Measurements from ENCODE around the gene ZNF524.

The ZNF524 gene

GRCh38 chr19:55606471-55606787, 6.3 kb downstream of the ZNF524 start:
- no peak for TF ChIP-seq CTCF (IDR thresholded peaks at IDR 0.05; ENCODE audit: borderline replicate concordance, extremely low read depth, low read length, poor library complexity, severe bottlenecking)
- TF ChIP-seq EZH2 (IDR thresholded peaks at IDR 0.05; ENCODE audit: borderline replicate concordance, low read depth, low read length, severe bottlenecking): no peak
- Histone ChIP-seq H3K27ac (ENCODE audit: low read length) (peak overlapping the region; percentile 94), H4K20me1 (ENCODE audit: insufficient read depth, low read length) (peaks cover 22% of the 10 kb centered on the region), H3K4me1 (ENCODE audit: insufficient read depth, low read length) (peaks cover 47% of the 10 kb centered on the region), H3K79me2 (ENCODE audit: insufficient read depth, low read length) (peaks cover 56% of the 10 kb centered on the region), H2AFZ (ENCODE audit: low read depth, low read length) (peak overlapping the region; percentile 58; the same call in 1 of the 2 replicates), H3K4me3 (ENCODE audit: low read depth in 1 of 2, low read length in 2 of 2) (peak overlapping the region; percentile 63 to 83; a peak in 3 of 4 replicates), H3K27me3 (ENCODE audit: insufficient read depth, low read length, poor library complexity) (no peaks in the 10 kb centered on the region), H3K9me3 (ENCODE audit: insufficient read depth, low read length, severe bottlenecking) (no peaks in the 10 kb centered on the region), H3K4me2 (ENCODE audit: insufficient read depth, low read length) (peak overlapping the region; percentile 95), H3K36me3 (ENCODE audit: insufficient read depth, low read length) (peaks cover 23% of the 10 kb centered on the region), H3K9ac (ENCODE audit: low read depth, low read length) (peak overlapping the region; percentile 95)
- ATAC-seq (ENCODE audit: insufficient read depth, low read depth) (no peak), DNase-seq (no peak)

GRCh38 chr19:55606817-55607216, 6.7 kb downstream of the ZNF524 start:
- H3K9ac ChIP-seq (ENCODE audit: low read depth, low read length): peak overlapping the region; percentile 95
- peak overlapping the region in 1 of 2 experiments; percentile 83; a peak in 2 of 4 replicates for H3K4me3 ChIP-seq (ENCODE audit: low read depth in 1 of 2, low read length in 2 of 2)

GRCh38 chr19:55609326-55609725, 9.2 kb downstream of the ZNF524 start:
- peaks cover 39% of the 10 kb centered on the region for H3K36me3 ChIP-seq (ENCODE audit: insufficient read depth, low read length)
- H4K20me1 ChIP-seq (ENCODE audit: insufficient read depth, low read length): peaks cover 34% of the 10 kb centered on the region
- ATAC-seq (ENCODE audit: insufficient read depth, low read depth): no peak
- no peak overlapping the region for H3K9ac ChIP-seq (ENCODE audit: low read depth, low read length)
- H2AFZ ChIP-seq (ENCODE audit: low read depth, low read length): no peak overlapping the region
- H3K4me3 ChIP-seq (ENCODE audit: low read depth in 1 of 2, low read length in 2 of 2): no peak overlapping the region
- no peak for TF ChIP-seq CTCF (IDR thresholded peaks at IDR 0.05; ENCODE audit: borderline replicate concordance, extremely low read depth, low read length, poor library complexity, severe bottlenecking)
- TF ChIP-seq EZH2 (IDR thresholded peaks at IDR 0.05; ENCODE audit: borderline replicate concordance, low read depth, low read length, severe bottlenecking): no peak
- H3K4me2 ChIP-seq (ENCODE audit: insufficient read depth, low read length): no peak overlapping the region
- H3K9me3 ChIP-seq (ENCODE audit: insufficient read depth, low read length, severe bottlenecking): no peaks in the 10 kb centered on the region
- peaks cover 33% of the 10 kb centered on the region for H3K4me1 ChIP-seq (ENCODE audit: insufficient read depth, low read length)
- no peak overlapping the region for H3K27ac ChIP-seq (ENCODE audit: low read length)
- DNase-seq: no peak
- H3K27me3 ChIP-seq (ENCODE audit: insufficient read depth, low read length, poor library complexity): no peaks in the 10 kb centered on the region
- H3K79me2 ChIP-seq (ENCODE audit: insufficient read depth, low read length): peaks cover 73% of the 10 kb centered on the region

More at GRCh38 chr19:55606817-55607216, 6.7 kb downstream of the ZNF524 start:
- peak overlapping the region; percentile 95 for H3K4me2 ChIP-seq (ENCODE audit: insufficient read depth, low read length)
- H3K27me3 ChIP-seq (ENCODE audit: insufficient read depth, low read length, poor library complexity): no peaks in the 10 kb centered on the region
- H4K20me1 ChIP-seq (ENCODE audit: insufficient read depth, low read length): peaks cover 25% of the 10 kb centered on the region
- peak overlapping the region; percentile 94 for H3K27ac ChIP-seq (ENCODE audit: low read length)
- peaks cover 60% of the 10 kb centered on the region for H3K79me2 ChIP-seq (ENCODE audit: insufficient read depth, low read length)
- TF ChIP-seq EZH2 (IDR thresholded peaks at IDR 0.05; ENCODE audit: borderline replicate concordance, low read depth, low read length, severe bottlenecking) (no peak), CTCF (IDR thresholded peaks at IDR 0.05; ENCODE audit: borderline replicate concordance, extremely low read depth, low read length, poor library complexity, severe bottlenecking) (no peak)
- no peak overlapping the region for H2AFZ ChIP-seq (ENCODE audit: low read depth, low read length)
- peaks cover 23% of the 10 kb centered on the region for H3K36me3 ChIP-seq (ENCODE audit: insufficient read depth, low read length)
- ATAC-seq (ENCODE audit: insufficient read depth, low read depth): no peak
- DNase-seq: no peak
- peaks cover 45% of the 10 kb centered on the region for H3K4me1 ChIP-seq (ENCODE audit: insufficient read depth, low read length)
- H3K9me3 ChIP-seq (ENCODE audit: insufficient read depth, low read length, severe bottlenecking): no peaks in the 10 kb centered on the region

Data from DND-41 (cell line).